Endothelial cell (in vitro differentiated cells): ENCODE results near the gene PKIG. TPM values are rescaled to one million over a fixed set of nuclear protein-coding genes. Genes with fewer than 3 reads are reported as not detected.
"Not testable (repeated sequence)": the region's sequence is repeated elsewhere in the genome, so short reads cannot be mapped to it uniquely, and the experiment has no call there.

Experiments
- DNase-seq: peaks from one replicate; pipeline ENCODE4 v3.0.0; 2021; ENCODE audit warnings: low spot score
- H3K27ac Mint-ChIP-seq: one replicate; pipeline ENCODE4 v1.8.0; 2021; ENCODE audit warnings: mixed read lengths, inconsistent platforms; ENCODE audit not compliant: unreplicated experiment
- H3K27me3 Mint-ChIP-seq: one replicate; pipeline ENCODE4 v1.8.0; 2021; ENCODE audit warnings: mild to moderate bottlenecking, moderate library complexity, mixed read lengths, inconsistent platforms; ENCODE audit not compliant: unreplicated experiment
- H3K36me3 Mint-ChIP-seq: one replicate; pipeline ENCODE4 v1.8.0; 2021; ENCODE audit warnings: mild to moderate bottlenecking, low read depth, mixed read lengths, inconsistent platforms; ENCODE audit not compliant: unreplicated experiment
- H3K4me1 Mint-ChIP-seq: one replicate; pipeline ENCODE4 v1.8.0; 2021; ENCODE audit warnings: mild to moderate bottlenecking, mixed read lengths, inconsistent platforms; ENCODE audit not compliant: unreplicated experiment
- H3K4me3 Mint-ChIP-seq: one replicate; pipeline ENCODE4 v1.8.0; 2021; ENCODE audit warnings: mild to moderate bottlenecking, mixed read lengths, inconsistent platforms; ENCODE audit not compliant: unreplicated experiment
- H3K9me3 Mint-ChIP-seq: one replicate; pipeline ENCODE4 v1.8.0; 2021; ENCODE audit warnings: mixed read lengths, inconsistent platforms; ENCODE audit not compliant: unreplicated experiment
- total RNA-seq: library from RNA; stranded (reverse); fragmentation: NEBNext Ultra II Directional; extraction: Animal tissue kit (Norgen Biotek cat#: 25700); gene quantifications from one replicate; pipeline ENCODE4 v1.2.1, GENCODE V29; 2021; ENCODE audit not compliant: unreplicated experiment
- TF ChIP-seq, protein P1 (sequence below): fragments of 200-600 bp; sonication (generic); IDR thresholded peaks from one replicate; pipeline ENCODE4 v1.5.0; 2021; ENCODE audit warnings: antibody characterized with exemption; ENCODE audit not compliant: unreplicated experiment

Gene PKIG
- total RNA-seq, 1 donor from 2014 or later: 184 TPM

DNA sequence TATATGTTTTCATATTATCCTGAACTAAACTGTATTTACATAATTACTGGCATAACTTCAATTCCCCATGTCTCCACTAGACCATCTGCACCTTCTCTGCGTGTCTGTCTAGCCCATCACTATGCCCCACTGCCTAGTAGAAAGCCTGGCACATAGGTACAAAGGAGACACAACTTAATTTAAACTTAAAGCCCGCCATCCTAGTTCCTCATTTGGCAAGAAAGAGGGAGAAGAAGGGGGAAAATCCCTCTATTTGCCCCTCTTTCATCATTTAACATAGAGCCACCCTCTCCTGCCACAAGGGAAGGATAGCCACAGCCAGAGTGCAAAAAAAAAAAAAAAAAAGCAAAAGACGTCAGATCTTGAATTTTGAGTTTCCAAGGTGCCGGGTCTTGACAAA lies 1.8 kb downstream of the PKIG start:
- Mint-ChIP-seq H3K4me3 (peak overlapping the region; percentile 93), H3K4me1 (peaks cover 77% of the 10 kb centered on the region)

DNA sequence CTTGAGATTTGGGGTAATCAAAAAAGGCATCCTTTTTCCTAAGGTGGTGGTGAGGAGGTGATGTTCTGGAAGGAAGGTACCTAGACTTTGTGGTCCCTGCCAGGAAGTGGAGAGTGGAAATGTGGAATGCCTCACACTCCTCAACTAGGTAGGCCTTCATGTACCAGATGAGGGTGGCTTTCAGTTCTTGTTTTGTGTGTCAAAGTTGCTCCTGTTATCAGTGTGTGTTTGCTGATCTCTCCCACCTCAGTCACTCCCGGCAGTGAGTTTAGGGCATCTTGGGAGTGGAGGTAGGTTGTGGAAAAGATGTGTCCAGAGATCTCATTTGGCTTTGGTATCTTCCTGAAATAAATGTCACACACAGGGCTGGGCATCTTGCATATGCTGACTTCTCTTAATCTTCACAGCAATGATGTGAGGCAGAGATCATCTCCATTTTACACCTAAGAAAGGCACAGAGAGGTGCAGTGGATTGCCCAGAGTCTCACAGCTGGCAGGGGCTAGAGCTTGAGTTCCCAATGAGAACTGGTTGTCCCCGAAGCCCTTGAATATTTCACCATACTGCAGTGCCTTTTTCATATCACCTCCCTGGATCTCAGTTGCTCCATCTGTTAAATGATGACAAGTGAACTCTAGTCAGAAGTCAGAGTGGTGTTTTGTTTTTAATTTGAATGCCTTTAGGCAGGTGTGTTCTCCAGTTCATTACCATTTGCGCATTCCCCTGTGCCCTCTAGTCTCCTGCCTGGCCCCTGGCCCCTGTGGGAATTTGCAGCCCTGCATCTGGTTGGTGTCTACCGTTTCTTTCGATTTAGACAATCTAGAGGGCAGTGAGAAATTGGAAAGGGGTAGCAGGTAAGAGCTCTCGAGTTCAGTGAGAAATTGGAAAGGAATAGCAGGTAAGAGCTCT lies 2.9 kb downstream of the PKIG start:
- peak overlapping the region; percentile 9 for H3K27ac Mint-ChIP-seq
- peak overlapping the region; percentile 93 for H3K4me3 Mint-ChIP-seq
- DNase-seq: no peak
- H3K4me1 Mint-ChIP-seq: peaks cover 69% of the 10 kb centered on the region
- peaks cover 2% of the 10 kb centered on the region for H3K27me3 Mint-ChIP-seq
- no peaks in the 10 kb centered on the region for H3K9me3 Mint-ChIP-seq
- TF ChIP-seq, protein P1, sequence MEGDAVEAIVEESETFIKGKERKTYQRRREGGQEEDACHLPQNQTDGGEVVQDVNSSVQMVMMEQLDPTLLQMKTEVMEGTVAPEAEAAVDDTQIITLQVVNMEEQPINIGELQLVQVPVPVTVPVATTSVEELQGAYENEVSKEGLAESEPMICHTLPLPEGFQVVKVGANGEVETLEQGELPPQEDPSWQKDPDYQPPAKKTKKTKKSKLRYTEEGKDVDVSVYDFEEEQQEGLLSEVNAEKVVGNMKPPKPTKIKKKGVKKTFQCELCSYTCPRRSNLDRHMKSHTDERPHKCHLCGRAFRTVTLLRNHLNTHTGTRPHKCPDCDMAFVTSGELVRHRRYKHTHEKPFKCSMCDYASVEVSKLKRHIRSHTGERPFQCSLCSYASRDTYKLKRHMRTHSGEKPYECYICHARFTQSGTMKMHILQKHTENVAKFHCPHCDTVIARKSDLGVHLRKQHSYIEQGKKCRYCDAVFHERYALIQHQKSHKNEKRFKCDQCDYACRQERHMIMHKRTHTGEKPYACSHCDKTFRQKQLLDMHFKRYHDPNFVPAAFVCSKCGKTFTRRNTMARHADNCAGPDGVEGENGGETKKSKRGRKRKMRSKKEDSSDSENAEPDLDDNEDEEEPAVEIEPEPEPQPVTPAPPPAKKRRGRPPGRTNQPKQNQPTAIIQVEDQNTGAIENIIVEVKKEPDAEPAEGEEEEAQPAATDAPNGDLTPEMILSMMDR: no peak
- H3K36me3 Mint-ChIP-seq: peaks cover 22% of the 10 kb centered on the region

More for the DNA sequence above, 1.8 kb downstream of the PKIG start:
- peak overlapping the region; percentile 45 for H3K27ac Mint-ChIP-seq
- TF ChIP-seq, protein P1: no peak
- H3K36me3 Mint-ChIP-seq: peaks cover 20% of the 10 kb centered on the region
- no peaks in the 10 kb centered on the region for H3K9me3 Mint-ChIP-seq
- H3K27me3 Mint-ChIP-seq: peaks cover 2% of the 10 kb centered on the region
- no peak for DNase-seq

DNA sequence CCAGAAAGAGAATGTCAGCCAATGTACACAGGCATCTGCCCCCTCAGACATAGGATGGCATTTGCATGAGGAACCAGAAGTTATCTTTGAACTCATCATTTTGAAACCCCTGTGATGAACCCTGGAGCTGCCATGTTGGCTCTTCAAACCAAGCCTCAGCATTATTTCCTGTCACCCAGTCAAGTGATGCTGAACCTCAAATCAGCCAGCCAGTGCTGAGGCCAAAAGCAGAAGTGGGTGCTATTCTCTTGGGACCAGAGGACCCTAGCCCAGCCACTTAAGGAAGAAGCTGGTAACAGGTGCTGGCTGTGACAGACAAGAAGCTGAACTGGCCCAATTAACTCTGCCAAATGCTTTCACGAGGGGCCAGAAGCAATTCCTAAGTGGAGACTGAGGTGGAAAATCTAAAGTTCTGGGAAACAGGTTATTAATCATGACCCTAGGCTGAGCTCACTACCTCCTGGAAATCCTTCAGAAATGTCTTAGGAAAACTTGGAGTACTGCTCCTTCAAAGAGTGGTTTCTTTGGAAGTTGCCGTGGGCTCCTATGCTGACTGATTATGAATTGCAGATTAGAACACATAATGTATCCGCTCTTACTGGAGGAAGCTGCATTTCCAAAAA lies 4.0 kb downstream of the PKIG start:
- Mint-ChIP-seq H3K27ac (no peak overlapping the region), H3K4me3 (peak overlapping the region; percentile 31), H3K9me3 (no peaks in the 10 kb centered on the region), H3K4me1 (peaks cover 58% of the 10 kb centered on the region), H3K36me3 (peaks cover 32% of the 10 kb centered on the region), H3K27me3 (no peaks in the 10 kb centered on the region)
- no peak for DNase-seq
- TF ChIP-seq, protein P1: no peak

DNA sequence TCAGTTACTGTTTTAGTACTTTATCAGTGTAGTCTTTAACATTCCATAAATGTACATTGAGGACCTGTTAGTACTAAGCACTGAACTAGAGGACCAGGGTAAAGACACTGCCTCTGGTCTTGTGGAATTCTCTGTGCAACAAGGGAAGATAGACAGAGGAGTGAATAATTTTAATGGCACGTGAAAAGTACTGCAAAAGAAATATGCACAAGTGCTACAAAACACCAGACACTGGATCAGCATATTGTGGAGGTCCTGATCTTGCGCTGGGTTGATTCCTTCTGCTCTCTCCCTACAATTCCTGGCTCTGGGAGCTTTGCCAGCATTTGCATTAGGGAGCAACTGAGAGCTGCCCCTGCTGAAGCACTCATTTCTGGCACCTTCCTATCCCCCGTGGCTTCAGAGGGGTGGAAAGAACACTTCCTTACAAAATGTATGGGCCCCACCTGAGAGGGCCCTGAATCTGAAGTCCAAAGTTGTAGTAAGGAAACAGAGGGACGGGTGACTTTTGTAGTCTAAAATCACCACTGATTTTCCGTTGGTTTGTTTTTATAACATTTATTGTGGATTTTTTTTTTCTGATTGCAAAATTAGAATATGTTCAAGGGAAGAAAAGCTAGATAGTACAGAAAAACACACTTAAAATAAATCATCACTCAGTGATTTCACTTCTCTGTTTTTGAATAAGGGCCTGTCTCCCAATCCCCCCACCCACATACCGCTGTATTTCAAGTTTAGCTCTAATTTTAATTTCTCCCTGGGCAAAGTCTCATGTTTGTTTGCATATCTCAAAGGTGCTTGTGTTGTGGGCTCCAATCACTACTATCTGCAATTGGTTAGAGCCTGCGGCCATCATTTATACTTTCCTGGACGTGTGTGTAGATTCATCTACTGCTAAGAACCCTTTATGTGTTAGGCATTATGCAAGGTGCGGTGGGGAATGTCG lies 4.9 kb downstream of the PKIG start:
- no peaks in the 10 kb centered on the region for H3K9me3 Mint-ChIP-seq
- TF ChIP-seq, protein P1: no peak
- peak overlapping the region; percentile 31 for H3K4me3 Mint-ChIP-seq
- no peak overlapping the region for H3K27ac Mint-ChIP-seq
- no peak for DNase-seq
- H3K4me1 Mint-ChIP-seq: peaks cover 49% of the 10 kb centered on the region
- H3K27me3 Mint-ChIP-seq: no peaks in the 10 kb centered on the region
- H3K36me3 Mint-ChIP-seq: peaks cover 32% of the 10 kb centered on the region

DNA sequence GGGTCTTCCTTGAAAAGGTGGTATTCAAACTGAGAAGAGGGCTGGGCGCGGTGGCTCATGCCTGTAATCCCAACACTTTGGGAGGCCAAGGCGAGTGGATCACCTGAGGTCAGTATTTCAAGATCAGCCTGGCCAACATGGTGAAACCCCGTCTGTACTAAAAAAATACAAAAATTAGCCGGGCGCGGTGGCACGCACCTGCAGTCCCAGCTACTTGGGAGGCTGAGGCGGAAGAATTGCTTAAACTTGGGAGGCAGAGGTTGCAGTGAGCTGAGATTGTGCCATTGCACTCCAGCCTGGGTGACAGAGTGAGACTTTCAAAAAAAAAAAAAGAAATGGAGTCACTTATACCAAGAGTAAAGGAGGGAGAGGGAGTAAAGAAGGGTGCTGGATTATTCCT lies 5.9 kb downstream of the PKIG start:
- not testable (repeated sequence) for H3K4me3 Mint-ChIP-seq, H3K27me3 Mint-ChIP-seq, H3K9me3 Mint-ChIP-seq, DNase-seq, H3K27ac Mint-ChIP-seq
- Mint-ChIP-seq H3K4me1 (peaks cover 44% of the 10 kb centered on the region), H3K36me3 (peaks cover 38% of the 10 kb centered on the region)
